Right renal pelvis (tissue), 4 donors: ENCODE results near the gene ZNF182. TPM values are rescaled to one million over a fixed set of nuclear protein-coding genes. Genes with fewer than 3 reads are reported as not detected.
"Not testable (repeated sequence)": the region's sequence is repeated elsewhere in the genome, so short reads cannot be mapped to it uniquely, and the experiment has no call there.

ENCODE experiments used
- DNase-seq, 4 donors: peaks; one replicate each; pipeline ENCODE4 v3.0.0-alpha.2; 2013; ENCODE audit warnings: low read depth in 4 of 4, low spot score in 3 of 4, missing footprints in 1 of 4
- polyA plus RNA-seq, 4 donors: library from polyadenylated mRNA; unstranded; fragments of 120-200 nt; gene quantifications; one replicate each; pipeline ENCODE4 v1.2.1, GENCODE V29; 2013; ENCODE audit not compliant: insufficient read length in 4 of 4

The ZNF182 gene
- 10 to 100 TPM in 3 of 4 donors, 1 to 10 TPM in 1; 9.9 to 13.4 (median 11.5) TPM for polyA plus RNA-seq

- DNase-seq: peak; percentile 75 to 78 (median 77)
These were observed at the start of gene ZNF182 for GRCh38 chrX:48003758-48004457. ZNF182 (minus strand) TSS chrX:48003989; CDS start chrX:48002609, 1,380 bp downstream.

GRCh38 chrX:48046846-48047245, 43.1 kb upstream of the ZNF182 start:
- no peak for DNase-seq

GRCh38 chrX:48045410-48046311, 41.9 kb upstream of the ZNF182 start:
- no peak for DNase-seq

- no peak for DNase-seq
These were observed 39.3 kb upstream of the ZNF182 start for GRCh38 chrX:48043056-48043455.

GRCh38 chrX:48035891-48036290, 32.1 kb upstream of the ZNF182 start:
- no peak for DNase-seq

GRCh38 chrX:48030641-48031173, 26.9 kb upstream of the ZNF182 start:
- DNase-seq: not testable (repeated sequence)

GRCh38 chrX:48030237-48030636, 26.4 kb upstream of the ZNF182 start:
- no peak for DNase-seq

- no peak for DNase-seq
These were observed 24.3 kb upstream of the ZNF182 start for GRCh38 chrX:48028091-48028490.

GRCh38 chrX:48027545-48027944, 23.8 kb upstream of the ZNF182 start:
- not testable (repeated sequence) for DNase-seq

- peak in 2 of 4 donors; percentile 39 to 43 for DNase-seq
These were observed 21.8 kb upstream of the ZNF182 start for GRCh38 chrX:48025561-48025960.

GRCh38 chrX:48022738-48023137, 18.9 kb upstream of the ZNF182 start:
- DNase-seq: no peak

- DNase-seq: no peak
These were observed 18.3 kb upstream of the ZNF182 start for GRCh38 chrX:48022100-48022499.

- DNase-seq: peak; percentile 75 to 83 (median 79)
These were observed 17.5 kb upstream of the ZNF182 start for GRCh38 chrX:48021026-48021900.

GRCh38 chrX:48020472-48020871, 16.7 kb upstream of the ZNF182 start:
- not testable (repeated sequence) for DNase-seq

GRCh38 chrX:48019892-48020291, 16.1 kb upstream of the ZNF182 start:
- not testable (repeated sequence) for DNase-seq

- not testable (repeated sequence) for DNase-seq
These were observed 13.0 kb upstream of the ZNF182 start for GRCh38 chrX:48016583-48017310.

- not testable (repeated sequence) for DNase-seq
These were observed 5.7 kb upstream of the ZNF182 start for GRCh38 chrX:48009445-48009960.

- DNase-seq: not testable (repeated sequence)
These were observed 2.9 kb upstream of the ZNF182 start, which contains the start of gene SPACA5 for GRCh38 chrX:48006688-48007087. SPACA5 (plus strand) TSS chrX:48006988; CDS start chrX:48007803, 815 bp downstream.

GRCh38 chrX:48003367-48003757, 427 bp downstream of the ZNF182 start:
- no peak for DNase-seq
